Fibroblast of skin of scalp (primary cell): ENCODE measurements around the gene MT2A.
"Not testable (repeated sequence)": the region's sequence is repeated elsewhere in the genome, so short reads cannot be mapped to it uniquely, and the experiment has no call there.

Experiments used
- DNase-seq: peaks from one replicate; pipeline ENCODE4 v3.0.0-alpha.2; 2013

The MT2A gene

DNA sequence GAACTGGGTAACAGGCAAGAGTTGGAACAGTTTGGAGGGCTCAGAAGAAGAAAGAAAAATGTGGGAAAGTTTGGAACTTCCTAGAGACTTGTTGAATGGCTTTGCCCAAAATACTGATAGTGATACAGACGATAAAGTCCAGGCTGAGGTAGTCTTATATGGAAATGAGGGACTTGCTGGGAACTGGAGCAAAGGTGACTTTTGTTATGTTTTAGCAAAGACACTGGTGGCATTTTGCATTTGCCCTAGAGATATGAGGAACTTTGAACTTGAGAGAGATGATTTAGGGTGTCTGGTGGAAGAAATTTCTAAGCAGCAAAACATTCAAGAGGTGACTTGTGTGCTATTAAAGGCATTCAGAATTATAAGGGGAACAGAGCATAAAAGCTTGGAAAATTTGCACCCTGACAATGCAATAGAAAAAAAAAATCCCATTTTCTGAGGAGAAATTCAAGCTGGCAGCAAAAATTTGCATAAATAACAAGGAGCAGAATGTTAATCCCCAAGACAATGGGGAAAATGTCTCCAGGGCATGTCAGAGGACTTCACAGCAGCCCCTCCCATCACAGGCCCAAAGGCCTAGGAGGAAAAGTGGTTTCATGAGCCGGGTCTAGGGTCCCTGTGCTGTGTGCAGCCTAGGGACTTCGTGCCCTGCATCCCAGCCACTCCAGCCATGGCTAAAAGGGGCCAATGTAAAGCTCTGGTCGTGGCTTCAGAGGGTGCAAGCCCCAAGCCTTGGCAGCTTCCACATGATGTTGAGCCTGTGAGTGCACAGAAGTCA lies 13.5 kb downstream of the MT2A start:
- DNase-seq, result not testable (repeated sequence)

DNA sequence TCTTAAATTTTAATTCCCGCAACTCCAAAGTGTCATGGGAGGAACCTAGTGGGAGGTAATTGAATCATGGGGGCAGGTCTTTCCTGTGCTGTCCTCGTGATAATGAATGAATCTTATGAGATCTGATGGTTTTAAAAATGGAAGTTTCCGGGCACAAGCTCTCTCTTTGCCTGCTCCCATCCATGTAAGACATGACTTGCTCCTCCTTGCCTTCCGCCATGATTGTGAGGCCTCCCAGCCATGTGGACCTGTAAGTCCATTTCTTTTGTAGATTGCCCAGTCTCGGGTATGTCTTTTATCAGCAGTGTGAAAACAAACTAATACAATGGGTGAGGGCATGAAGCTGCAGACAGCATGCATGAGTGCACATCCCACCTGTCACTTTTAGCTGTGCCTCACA lies 14.8 kb downstream of the MT2A start:
- not testable (repeated sequence) for DNase-seq

DNA sequence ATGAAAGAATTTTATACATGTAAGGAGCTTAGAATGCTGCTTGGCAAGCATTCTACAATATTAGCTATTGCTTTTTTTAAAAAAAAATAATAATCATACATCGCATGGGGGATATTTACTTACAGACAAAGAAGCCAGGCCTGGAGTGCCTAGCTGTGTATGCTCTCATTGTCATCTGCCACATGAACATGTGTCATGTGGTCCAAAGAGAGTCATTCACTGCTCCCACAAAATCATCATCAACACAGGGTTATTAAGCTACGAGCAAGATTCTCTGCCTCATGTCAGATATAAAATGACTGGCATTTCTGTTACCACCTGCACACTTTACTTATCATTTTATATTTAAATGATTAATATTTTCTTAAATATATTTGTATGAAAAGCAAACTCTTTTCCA lies 15.3 kb downstream of the MT2A start:
- no peak for DNase-seq

DNA sequence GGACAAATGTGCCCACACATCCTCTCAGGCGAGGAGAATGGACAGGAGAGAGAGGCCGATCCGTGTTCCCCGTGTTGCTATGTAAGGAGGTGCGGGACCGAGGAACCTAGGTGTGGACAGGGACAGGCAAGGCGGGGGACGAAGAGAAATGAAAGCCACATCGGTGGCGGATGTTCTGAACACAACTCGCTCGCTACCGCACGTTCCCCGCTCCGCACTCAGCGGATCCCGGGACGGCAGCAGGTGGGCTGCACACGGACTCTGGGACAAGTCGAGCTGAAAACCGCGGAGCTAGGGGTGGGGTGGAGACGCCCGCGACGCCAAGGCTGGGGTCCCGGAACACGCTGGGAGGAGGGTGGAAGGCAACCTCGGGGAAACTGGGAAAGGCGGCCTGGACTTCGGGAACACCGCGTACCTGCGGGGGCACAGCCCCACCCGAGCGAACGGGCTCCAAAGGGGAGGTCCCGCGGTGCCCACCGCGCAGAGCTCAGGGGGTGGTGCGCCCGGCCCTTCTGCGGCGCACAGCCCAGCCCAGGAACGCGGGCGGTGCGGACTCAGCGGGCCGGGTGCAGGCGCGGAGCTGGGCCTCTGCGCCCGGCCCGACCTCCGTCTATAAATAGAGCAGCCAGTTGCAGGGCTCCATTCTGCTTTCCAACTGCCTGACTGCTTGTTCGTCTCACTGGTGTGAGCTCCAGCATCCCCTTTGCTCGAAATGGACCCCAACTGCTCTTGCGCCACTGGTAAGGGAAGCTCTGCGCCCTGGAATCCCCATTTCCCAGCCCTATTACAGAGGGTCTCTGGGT lies 17.0 kb downstream of the MT2A start, which contains the start of gene MT1E:
Gene MT1E, plus strand, starts transcription at position 642 of the 803 bp plus-strand sequence. Its CDS starts 71 bp downstream, at position 713.
- DNase-seq, result peak; percentile 86

DNA sequence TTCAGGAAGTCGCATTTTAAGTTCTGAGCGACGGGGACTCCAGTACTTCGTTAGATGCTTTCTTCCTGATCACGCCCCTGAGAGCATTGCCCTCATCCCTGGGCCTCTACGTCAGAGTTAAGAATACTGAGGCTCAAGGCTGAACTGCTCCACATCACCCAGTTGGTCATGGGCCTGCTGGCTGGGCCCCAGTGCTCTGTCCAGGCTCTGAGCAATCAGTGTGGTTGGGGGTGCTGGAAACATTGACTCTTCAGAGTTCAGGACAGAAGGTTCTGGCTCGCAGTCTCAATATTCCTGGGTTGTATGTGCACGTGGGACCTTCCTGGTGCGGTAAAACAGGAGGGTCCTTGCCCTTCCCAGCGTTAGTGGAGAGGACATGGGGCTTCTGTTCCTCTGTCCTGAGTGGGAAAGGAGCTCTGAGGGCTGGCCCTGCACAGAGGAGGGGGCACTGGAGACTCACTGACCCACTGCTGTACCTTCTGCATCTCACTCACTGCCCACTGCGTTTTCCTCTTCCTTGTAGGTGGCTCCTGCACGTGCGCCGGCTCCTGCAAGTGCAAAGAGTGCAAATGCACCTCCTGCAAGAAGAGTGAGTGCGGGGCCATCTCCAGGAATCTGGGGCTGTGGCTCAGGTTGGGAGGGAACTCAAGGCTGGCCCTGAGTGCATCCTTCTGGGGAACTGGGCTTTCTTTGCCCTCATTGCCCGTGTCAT lies 17.7 kb downstream of the MT2A start:
- DNase-seq, result peak; percentile 63

DNA sequence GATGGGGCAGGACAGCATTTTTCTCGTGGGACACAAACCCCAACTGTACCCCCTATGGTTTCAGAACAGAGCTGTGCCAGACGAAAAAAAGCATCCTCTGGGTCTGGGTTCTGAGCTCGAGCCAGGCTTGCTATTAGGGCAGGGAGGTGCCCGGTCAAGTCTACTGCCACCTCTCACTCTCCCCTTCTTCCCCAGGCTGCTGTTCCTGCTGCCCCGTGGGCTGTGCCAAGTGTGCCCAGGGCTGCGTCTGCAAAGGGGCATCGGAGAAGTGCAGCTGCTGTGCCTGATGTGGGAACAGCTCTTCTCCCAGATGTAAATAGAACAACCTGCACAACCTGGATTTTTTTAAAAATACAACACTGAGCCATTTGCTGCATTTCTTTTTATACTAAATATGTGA lies 18.3 kb downstream of the MT2A start:
- DNase-seq, result no peak

DNA sequence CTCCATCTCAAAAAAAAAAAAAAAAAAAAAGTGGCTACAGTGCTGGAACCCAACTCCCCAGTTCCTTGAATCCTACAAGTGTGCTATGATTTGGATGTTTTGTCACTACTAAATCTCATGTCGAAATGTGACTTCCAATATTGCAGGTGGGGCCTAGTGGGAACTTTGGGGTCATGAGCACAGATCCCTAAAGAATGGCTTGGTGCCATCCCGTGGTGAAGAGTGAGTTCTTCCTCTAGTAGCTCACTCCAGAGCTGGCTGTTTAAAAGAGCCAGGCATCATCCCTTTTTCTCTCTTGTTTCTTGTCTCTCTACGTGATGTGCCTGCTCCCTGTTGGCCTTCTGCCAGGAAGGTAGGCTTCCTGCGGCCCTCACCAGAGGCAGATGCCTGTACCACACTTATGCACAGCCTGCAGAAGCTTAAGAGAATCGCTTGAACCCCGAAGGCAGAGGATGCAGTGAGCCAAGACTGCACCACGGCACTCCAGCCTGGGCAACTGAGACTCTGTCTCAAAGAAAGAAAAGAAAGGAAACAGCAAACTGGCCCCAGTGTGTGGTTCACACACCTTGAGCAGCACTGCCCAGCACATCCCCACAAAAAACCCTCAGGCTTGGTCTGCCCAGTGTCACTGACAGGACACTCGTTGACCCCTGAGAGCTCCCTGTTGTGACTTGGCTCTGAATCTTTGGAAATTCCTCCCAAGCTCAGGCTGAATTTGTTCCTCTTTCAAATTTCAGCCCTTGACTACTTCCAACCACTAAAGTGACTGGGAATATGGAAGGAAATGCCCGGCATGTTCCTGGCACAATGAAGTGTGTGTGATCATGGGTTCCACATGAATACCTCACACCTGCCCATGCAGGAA lies 20.3 kb downstream of the MT2A start:
- DNase-seq, result no peak

DNA sequence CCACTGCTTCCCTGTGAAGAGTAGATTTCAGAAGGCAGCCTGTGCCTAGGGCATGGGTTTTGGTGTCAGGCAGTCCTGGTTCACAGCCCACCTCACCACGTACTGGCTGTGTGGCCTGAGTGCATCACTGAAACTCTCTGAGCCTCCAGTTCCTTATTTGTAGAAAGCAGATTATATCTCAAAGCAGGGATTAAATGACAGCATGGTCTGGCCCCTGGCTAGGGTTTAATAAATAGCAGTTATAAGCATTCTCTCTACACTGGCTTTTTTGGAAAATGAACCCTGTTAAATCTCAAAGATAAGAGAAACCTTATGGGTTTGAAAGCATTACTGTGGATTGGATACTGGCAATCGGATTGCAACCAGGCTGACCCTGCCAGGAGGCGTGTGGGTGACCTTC lies 21.1 kb downstream of the MT2A start:
- no peak for DNase-seq

DNA sequence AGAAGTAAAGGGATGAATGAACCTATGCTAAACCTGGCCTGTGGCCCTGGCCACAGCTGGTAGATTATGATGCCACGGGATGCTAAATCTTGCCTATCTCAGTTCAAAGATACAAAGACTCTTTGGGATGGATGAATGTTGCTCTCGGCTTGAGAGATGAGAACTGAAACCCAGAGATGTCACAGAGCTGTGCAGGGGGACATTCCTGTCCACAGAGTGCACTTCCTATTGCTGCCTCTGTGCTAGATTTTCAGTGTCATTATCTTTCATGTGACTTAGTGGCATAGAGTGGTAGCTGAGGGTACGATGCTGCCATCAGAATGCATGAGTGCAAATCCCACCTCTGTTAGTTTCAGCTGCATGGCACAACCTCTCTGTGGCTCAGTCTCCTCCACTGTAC lies 21.8 kb downstream of the MT2A start:
- DNase-seq, result no peak

DNA sequence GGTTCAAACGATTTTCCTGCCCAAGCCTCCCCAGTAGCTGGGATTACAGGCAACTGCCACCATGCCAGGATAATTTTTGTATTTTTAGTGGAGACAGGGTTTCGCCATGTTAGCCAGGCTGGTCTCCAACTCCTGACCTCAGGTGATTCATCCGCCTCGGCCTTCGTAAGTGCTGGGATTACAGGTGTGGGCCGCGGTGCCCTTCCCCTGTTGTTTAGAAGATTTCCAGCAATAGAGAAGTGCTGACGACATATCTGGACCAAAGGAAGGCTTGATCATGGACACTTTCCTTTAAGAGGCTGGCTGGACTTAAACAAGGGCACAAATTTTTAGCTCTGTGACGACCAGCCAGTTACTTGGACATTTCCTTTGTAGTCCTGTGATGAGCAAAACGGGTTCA lies 22.8 kb downstream of the MT2A start:
- DNase-seq, result no peak

DNA sequence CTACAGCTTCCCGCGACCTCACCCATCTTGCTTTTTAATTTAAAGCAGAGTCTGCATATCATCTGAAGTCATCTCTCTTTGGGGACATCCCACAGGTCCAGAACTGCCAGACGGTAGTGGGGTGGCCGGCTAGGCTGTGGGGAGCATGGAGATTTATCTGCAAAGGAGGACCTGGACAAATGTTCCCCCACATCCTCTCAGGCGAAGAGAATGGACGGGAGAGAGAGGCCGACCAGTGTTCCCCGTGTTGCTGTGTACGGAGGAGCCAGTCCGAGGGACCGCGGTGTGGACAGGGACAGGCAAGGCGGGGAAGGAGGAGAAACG lies 23.4 kb downstream of the MT2A start:
- no peak for DNase-seq

DNA sequence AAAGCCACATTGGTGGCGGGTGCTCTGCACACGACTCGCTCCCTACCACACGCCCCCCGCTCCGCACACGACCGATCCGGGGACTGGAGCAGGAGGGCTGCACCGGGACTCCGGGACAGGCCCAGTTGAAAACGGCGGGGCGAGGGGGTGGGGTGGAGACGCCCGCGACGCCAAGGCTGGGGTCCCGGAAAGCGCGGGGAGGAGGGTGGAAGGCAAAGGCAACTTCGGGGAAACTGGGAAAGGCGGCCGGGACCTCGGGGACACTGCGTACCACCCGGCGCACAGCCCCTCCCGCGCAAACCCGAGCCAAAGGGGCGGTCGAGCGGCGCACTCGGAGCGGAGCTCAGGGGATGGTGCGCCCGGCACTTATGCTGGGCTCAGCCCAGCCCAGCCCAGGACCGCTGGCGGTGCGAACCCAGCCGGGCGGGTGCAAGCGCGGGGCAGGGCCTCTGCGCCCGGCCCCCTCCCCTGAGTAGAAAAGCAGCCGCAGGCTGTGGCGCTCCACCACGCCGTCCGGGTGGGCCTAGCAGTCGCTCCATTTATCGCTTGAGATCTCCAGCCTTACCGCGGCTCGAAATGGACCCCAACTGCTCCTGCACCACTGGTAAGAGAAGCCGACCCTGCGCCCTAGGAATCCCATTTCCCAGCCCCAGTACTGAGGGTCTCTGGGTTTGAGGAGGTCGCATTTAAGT lies 23.9 kb downstream of the MT2A start, which contains the start of gene MT1M:
Gene MT1M, plus strand, starts transcription at position 504 of the 692 bp plus-strand sequence. Its CDS starts 73 bp downstream, at position 577.
- no peak for DNase-seq

DNA sequence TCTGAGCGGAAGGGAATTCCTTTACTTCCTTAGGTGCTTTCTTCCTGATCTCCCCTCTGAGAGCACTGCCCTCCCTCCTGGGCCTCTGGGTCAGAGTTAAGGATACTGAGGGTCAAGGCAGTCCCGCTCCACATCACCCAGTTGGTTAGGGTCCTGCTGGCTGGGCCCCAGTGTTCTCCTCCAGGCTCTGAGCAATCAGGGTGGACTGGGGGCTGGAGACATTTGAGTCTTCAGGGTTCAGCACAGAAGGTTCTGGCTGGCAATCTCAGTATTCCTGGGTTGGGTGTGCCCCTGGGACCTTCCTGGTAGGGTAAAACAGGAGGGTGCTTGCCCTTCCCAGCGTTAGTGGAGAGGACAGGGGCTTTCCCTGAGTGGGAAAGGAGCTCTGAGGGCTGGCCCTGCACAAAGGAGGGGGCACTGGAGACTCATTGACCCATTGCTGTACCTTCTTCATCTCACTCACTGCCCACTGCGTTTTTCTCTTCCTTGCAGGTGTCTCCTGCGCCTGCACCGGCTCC lies 24.5 kb downstream of the MT2A start:
- no peak for DNase-seq

DNA sequence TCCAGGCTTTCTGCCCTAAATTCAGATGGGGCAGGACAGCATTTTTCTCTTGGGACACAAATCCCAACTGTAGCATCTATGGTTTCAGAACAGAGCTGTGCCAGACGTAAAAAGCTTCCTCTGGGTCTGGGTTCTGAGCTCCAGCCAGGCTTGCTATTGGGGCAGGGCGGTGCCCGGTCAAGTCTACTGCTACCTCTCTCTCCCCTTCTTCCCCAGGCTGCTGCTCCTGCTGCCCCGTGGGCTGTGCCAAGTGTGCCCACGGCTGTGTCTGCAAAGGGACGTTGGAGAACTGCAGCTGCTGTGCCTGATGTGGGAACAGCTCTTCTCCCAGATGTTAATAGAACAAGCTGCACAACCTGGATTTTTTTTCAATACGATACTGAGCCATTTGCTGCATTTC lies 25.2 kb downstream of the MT2A start:
- DNase-seq, result no peak

DNA sequence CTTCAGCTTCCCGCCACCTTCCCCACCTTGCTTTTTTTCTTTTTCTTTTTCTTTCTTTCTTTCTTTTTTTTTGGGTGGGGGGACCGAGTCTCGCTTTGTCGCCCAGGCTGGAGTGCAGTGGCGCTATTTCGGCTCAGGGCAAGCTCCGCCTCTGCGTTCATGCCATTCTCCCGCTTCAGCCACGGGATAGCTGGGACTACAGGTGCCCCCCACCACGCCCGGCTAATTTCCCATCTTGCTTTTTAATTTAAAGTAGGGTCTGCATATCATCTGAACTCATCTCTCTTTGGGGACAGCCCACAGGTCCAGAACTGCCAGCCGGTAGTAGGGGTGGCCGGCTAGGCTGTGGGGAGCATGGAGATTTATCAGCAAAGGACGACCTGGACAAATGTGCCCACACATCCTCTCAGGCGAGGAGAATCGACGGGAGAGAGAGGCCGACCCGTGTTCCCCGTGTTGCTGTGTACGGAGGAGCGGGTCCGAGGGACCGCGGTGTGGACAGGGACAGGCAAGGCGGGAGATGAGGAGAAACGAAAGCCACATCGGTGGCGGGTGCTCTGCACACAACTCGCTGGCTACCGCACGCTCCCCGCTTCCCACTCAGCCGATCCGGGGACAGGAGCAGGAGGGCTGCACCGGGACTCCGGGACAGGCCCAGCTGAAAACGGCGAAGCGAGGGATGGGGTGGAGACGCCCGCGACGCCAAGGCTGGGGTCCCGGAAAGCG lies 26.5 kb downstream of the MT2A start:
- no peak for DNase-seq

DNA sequence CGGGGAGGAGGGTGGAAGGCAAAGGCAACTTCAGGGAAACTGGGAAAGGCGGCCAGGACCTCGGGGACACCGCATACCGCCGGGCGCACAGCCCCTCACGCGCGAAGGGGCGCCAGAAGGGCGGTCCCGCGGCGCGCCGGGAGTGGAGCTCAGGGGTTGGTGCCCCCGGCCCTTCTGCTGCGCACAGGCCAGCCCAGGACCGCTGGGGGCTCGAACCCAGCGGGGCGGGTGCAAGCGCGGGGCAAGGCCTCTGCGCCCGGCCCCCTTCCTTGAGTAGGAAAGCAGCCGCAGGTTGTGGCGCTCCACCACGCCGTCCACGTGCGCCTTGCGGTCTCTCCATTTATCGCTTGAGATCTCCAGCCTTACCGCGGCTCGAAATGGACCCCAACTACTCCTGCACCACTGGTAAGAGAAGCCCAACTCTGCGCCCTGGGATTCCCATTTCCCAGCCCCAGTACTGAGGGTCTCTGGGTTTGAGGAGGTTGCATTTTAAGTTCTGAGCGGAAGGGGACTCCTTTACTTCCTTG lies 27.1 kb downstream of the MT2A start:
- no peak for DNase-seq

DNA sequence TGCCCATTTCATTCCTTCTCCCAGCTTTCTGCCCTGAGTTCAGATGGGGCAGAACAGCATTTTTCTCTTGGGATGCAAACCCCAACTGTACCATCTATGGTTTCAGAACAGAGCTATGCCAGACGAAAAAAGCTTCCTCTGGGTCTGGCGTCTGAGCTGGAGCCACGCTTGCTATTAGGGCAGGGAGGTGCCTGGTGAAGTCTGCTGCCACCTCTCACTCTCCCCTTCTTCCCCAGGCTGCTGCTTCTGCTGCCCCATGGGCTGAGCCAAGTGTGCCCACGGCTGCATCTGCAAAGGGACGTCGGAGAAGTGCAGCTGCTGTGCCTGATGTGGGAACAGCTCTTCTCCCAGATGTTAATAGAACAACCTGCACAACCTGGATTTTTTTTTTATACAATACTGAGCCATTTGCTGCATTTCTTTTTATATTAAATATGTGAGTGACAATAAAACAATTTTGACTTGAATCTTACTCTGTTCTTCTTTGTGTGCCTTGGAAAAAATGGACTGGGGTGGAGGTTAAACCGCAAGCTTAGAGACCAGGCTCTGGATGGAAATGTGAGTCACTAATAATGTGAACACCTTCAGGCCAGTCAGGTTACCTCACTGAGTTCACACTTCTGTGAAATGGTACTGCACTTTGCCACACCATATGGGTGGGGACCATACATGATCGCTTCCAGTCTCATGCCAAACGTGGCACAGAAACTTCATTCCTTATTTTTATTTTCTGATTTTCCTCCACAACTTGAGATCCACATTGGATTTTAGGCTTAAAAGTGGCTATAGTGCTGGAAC lies 28.4 kb downstream of the MT2A start:
- DNase-seq, result no peak

DNA sequence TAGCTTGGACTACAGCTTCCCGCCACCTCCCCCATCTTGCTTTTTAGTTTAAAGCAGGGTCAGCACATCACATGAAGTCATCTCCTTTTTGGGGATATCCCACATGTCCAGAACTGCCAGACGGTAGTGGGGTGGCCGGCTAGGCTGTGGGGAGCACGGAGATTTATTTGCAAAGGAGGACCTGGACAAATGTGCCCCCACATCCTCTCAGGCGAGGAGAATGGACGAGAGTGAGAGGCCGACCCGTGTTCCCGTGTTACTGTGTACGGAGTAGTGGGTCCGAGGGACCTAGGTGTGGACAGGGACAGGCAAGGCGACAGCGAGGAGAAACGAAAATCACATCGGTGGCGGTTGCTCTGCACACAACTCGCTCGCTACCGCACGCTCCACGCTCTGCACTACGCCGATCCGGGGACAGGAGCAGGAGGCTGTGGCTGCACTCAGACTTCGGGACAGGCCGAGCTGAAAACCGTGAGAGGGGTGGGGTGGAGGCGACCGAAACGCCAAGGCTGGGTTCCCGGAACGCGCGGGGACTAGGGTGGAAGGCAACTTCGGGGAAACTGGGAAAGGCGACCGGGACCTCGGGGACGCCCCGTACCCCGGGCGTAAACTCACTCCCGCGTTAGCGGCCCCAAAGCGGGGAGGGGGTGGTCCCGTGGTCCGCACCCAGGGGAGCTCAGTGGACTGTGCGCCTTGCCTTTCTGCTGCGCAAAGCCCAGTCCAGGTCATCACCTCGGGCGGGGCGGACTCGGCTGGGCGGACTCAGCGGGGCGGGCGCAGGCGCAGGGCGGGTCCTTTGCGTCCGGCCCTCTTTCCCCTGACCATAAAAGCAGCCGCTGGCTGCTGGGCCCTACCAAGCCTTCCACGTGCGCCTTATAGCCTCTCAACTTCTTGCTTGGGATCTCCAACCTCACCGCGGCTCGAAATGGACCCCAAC lies 29.7 kb downstream of the MT2A start, which contains the start of gene MT1A:
Gene MT1A, plus strand, starts transcription at position 853 of the 937 bp plus-strand sequence. Its CDS starts 73 bp downstream, at position 926.
- DNase-seq, result peak; percentile 10
